GM21381 (cell line): Measurements from ENCODE around the gene PSMB5.
A peak's percentile ranks its signal among the peaks of the same experiment; 100 is the strongest.
"Not testable (repeated sequence)": the region's sequence is repeated elsewhere in the genome, so short reads cannot be mapped to it uniquely, and the experiment has no call there.

ENCODE experiments used
- ATAC-seq: cut with Tn5 transposase; IDR thresholded peaks from one replicate; pipeline ENCODE4 v1.9.1; 2021; ENCODE audit warnings: mild to moderate bottlenecking, moderate library complexity; ENCODE audit not compliant: unreplicated experiment

Gene PSMB5

GRCh38 chr14:23020143-23021128 lies 14.3 kb downstream of the PSMB5 start:
- no peak for ATAC-seq

GRCh38 chr14:23018107-23018506 lies 16.6 kb downstream of the PSMB5 start:
- no peak for ATAC-seq

GRCh38 chr14:23017091-23017490 lies 17.6 kb downstream of the PSMB5 start:
- no peak for ATAC-seq

- ATAC-seq: no peak
Observed at GRCh38 chr14:23015618-23016017, 19.1 kb downstream of the PSMB5 start.

- not testable (repeated sequence) for ATAC-seq
Observed at GRCh38 chr14:23013749-23014054, 21.0 kb downstream of the PSMB5 start.

- no peak for ATAC-seq
Observed at GRCh38 chr14:23013054-23013748, 21.5 kb downstream of the PSMB5 start.

GRCh38 chr14:23009939-23010726 lies 24.6 kb downstream of the PSMB5 start, which contains the start of gene C14orf93:
Gene C14orf93 (minus strand): TSS chr14:23010143. CDS start chr14:22999023, 11,120 bp downstream.
- ATAC-seq: peak; percentile 38

- ATAC-seq: no peak
Observed at GRCh38 chr14:23009483-23009938, 25.2 kb downstream of the PSMB5 start.

- no peak for ATAC-seq
Observed at GRCh38 chr14:23008831-23009230, 25.9 kb downstream of the PSMB5 start.

GRCh38 chr14:23006544-23007419 lies 27.9 kb downstream of the PSMB5 start:
- ATAC-seq: peak; percentile 93

- ATAC-seq: no peak
Observed at GRCh38 chr14:23006188-23006534, 28.5 kb downstream of the PSMB5 start.

GRCh38 chr14:23005451-23006187 lies 29.1 kb downstream of the PSMB5 start:
- ATAC-seq: no peak

- ATAC-seq: not testable (repeated sequence)
Observed at GRCh38 chr14:23004274-23004673, 30.4 kb downstream of the PSMB5 start.

- no peak for ATAC-seq
Observed at GRCh38 chr14:23002592-23002991, 32.1 kb downstream of the PSMB5 start.

- no peak for ATAC-seq
Observed at GRCh38 chr14:23000860-23001259, 33.8 kb downstream of the PSMB5 start.

GRCh38 chr14:22998329-22999012 lies 36.2 kb downstream of the PSMB5 start:
- ATAC-seq: no peak

- ATAC-seq: no peak
Observed at GRCh38 chr14:22997676-22998323, 36.9 kb downstream of the PSMB5 start.
